Neural cell (in vitro differentiated cells): ENCODE data around the gene ARHGEF26. TPM values are rescaled to one million over a fixed set of nuclear protein-coding genes. Genes with fewer than 3 reads are reported as not detected.

Source experiments
- H2AFZ ChIP-seq: fragments of 200-600, 300-800 bp; sonication (generic), shearing (Covaris generic); 2 replicates; pipeline ENCODE4 v1.6.0; 2014; ENCODE audit warnings: low read depth, mild to moderate bottlenecking, antibody characterized with exemption, low read length, moderate library complexity
- H3F3A ChIP-seq: fragments of 200-600 bp; shearing (Covaris generic); 2 replicates; pipeline ENCODE4 v1.6.1; 2016; ENCODE audit warnings: mild to moderate bottlenecking, moderate library complexity, mixed read lengths, antibody characterized with exemption, low read length; ENCODE audit not compliant: insufficient read depth, poor library complexity, severe bottlenecking
- H3K27ac ChIP-seq: fragments of 200-600, 300-800 bp; sonication (generic), shearing (Covaris generic); 2 replicates; pipeline ENCODE4 v1.5.1; 2014; ENCODE audit warnings: mild to moderate bottlenecking, low read length, moderate library complexity
- H3K27me3 ChIP-seq: fragments of 300-800, 200-600 bp; sonication (generic), shearing (Covaris generic); 2 replicates; pipeline ENCODE4 v1.6.0; 2014; ENCODE audit warnings: mild to moderate bottlenecking, low read depth, low read length, moderate library complexity; ENCODE audit not compliant: insufficient read depth
- H3K36me3 ChIP-seq: fragments of 300-800, 200-600 bp; sonication (generic), shearing (Covaris generic); 2 replicates; pipeline ENCODE4 v1.5.1; 2014; ENCODE audit warnings: mild to moderate bottlenecking, antibody characterized with exemption, low read length, moderate library complexity; ENCODE audit not compliant: insufficient read depth
- H3K4me2 ChIP-seq: fragments of 300-800, 200-600 bp; sonication (generic), shearing (Covaris generic); 2 replicates; pipeline ENCODE4 v1.6.0; 2014; ENCODE audit warnings: mild to moderate bottlenecking, low read length
- H3K4me3 ChIP-seq: fragments of 300-800, 200-600 bp; sonication (generic), shearing (Covaris generic); 2 replicates; pipeline ENCODE4 v1.5.1; 2014; ENCODE audit warnings: mild to moderate bottlenecking, low read length, moderate library complexity
- H3K79me2 ChIP-seq: fragments of 200-600 bp; shearing (Covaris generic); replicated peaks from 2 replicates; pipeline ENCODE4 v1.6.0; 2014; ENCODE audit warnings: mild to moderate bottlenecking, low read length, moderate library complexity; ENCODE audit not compliant: insufficient read depth
- H3K9ac ChIP-seq: fragments of 300-800, 200-600 bp; sonication (generic), shearing (Covaris generic); 2 replicates; pipeline ENCODE4 v1.6.1; 2016; ENCODE audit warnings: mild to moderate bottlenecking, low read length, mixed read lengths
- H3K9me2 ChIP-seq: fragments of 200-600 bp; shearing (Covaris generic); 2 replicates; pipeline ENCODE4 v1.6.1; 2016; ENCODE audit warnings: mild to moderate bottlenecking, low read length, mixed read lengths; ENCODE audit not compliant: insufficient read depth
- H3K9me3 ChIP-seq: fragments of 200-600, 300-800 bp; sonication (generic), shearing (Covaris generic); 2 replicates; pipeline ENCODE4 v1.6.1; 2016; ENCODE audit warnings: mild to moderate bottlenecking, mixed run types, low read length, moderate library complexity, mixed read lengths
- H4K20me1 ChIP-seq: fragments of 200-600 bp; shearing (Covaris generic); 2 replicates; pipeline ENCODE4 v1.6.1; 2016; ENCODE audit warnings: mild to moderate bottlenecking, mixed run types; ENCODE audit not compliant: insufficient read depth
- CTCF ChIP-seq: fragments of 450-650 bp; IDR thresholded peaks from 2 replicates; pipeline ENCODE4 v1.5.1; 2014; ENCODE audit warnings: antibody characterized with exemption, mild to moderate bottlenecking, moderate library complexity; ENCODE audit not compliant: poor library complexity, severe bottlenecking
- EP300 ChIP-seq: fragments of 450-650 bp; conservative IDR thresholded peaks from 2 replicates; pipeline ENCODE4 v1.6.1; 2014; ENCODE audit warnings: antibody characterized with exemption, mild to moderate bottlenecking, moderate library complexity; ENCODE audit not compliant: poor library complexity, severe bottlenecking
- EZH2 ChIP-seq: fragments of 200-600, 300-800 bp; shearing (Covaris generic), sonication (generic); IDR thresholded peaks from 2 replicates; pipeline ENCODE4 v1.6.1; 2014; ENCODE audit warnings: antibody characterized with exemption, low read length, borderline replicate concordance, mild to moderate bottlenecking; ENCODE audit not compliant: insufficient read depth, poor library complexity, severe bottlenecking
- MXI1 ChIP-seq: fragments of 450-650 bp; conservative IDR thresholded peaks from 2 replicates; pipeline ENCODE4 v1.6.1; 2014; ENCODE audit warnings: antibody characterized with exemption, mild to moderate bottlenecking; ENCODE audit not compliant: poor library complexity, severe bottlenecking
- POLR2AphosphoS5 ChIP-seq: IDR thresholded peaks from 2 replicates; pipeline ENCODE4 v1.6.1; 2012
- RAD21 ChIP-seq: fragments of 450-650 bp; conservative IDR thresholded peaks from 2 replicates; pipeline ENCODE4 v1.6.1; 2014; ENCODE audit warnings: antibody characterized with exemption, mild to moderate bottlenecking, moderate library complexity
- REST ChIP-seq: IDR thresholded peaks from 2 replicates; pipeline ENCODE4 v1.6.1; 2012; ENCODE audit warnings: borderline replicate concordance
- SMC3 ChIP-seq: fragments of 450-650 bp; conservative IDR thresholded peaks from 2 replicates; pipeline ENCODE4 v1.6.1; 2014; ENCODE audit warnings: antibody characterized with exemption, mild to moderate bottlenecking, moderate library complexity; ENCODE audit not compliant: poor library complexity
- TAF1 ChIP-seq: IDR thresholded peaks from 2 replicates; pipeline ENCODE4 v1.6.1; 2012; ENCODE audit warnings: low read depth
- polyA plus RNA-seq: library from polyadenylated mRNA; depleted of rRNA; stranded (reverse); fragments of >200 nt; gene quantifications from 2 replicates; pipeline ENCODE4 v1.2.3, GENCODE V29; 2014

The ARHGEF26 gene
- polyA plus RNA-seq, 1 donor from 2014 or later = 5.7 TPM

DNA sequence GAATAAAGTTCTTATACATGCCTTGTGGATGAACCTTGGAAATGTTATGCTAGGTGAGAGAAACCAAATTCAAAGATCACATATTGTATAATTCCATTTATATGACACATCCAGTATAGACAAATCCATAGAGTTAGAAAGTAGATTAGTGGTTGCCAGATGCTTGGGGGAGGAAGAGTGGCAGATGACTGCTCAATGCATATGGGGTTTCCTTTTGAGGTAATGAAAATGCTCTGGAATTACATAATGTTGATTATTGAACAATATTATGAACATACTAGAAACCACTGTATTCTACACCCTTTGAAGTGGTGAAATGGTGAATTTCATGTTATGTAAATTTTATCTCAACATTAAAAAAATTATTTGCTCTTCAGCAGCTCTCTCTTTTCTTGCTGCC is 102.3 kb downstream of the ARHGEF26 start (continued):
- TF ChIP-seq TAF1 (no peak), EZH2 (no peak)

DNA sequence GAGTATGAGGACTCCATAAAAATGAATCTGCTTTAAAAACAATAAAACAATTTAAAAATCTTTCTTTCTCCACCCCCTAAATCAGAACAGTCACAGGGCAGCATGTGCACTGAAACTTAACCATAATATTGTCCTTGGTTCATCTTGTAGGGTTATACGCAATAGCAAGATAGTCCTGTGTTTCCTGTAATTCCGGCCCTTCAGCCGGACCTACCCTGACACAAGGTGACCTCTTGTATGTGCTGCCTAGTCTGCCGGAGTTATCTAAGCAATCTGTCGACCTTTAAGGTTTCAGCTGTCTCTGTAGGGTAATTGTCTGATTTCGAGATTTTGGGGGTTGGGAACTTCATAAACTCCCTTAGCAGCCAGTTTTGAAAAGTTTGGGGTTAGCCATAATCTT is 103.2 kb downstream of the ARHGEF26 start:
- Histone ChIP-seq H3K9ac (no peak overlapping the region), H3K9me2 (no peaks in the 10 kb centered on the region), H3K27me3 (no peaks in the 10 kb centered on the region), H3K79me2 (no peaks in the 10 kb centered on the region), H3K36me3 (no peaks in the 10 kb centered on the region), H3K27ac (no peak overlapping the region), H3F3A (no peaks in the 10 kb centered on the region), H4K20me1 (no peaks in the 10 kb centered on the region), H2AFZ (no peak overlapping the region), H3K9me3 (no peaks in the 10 kb centered on the region), H3K4me2 (no peak overlapping the region), H3K4me3 (no peak overlapping the region)
- TF ChIP-seq SMC3 (no peak), EZH2 (no peak), CTCF (no peak)

DNA sequence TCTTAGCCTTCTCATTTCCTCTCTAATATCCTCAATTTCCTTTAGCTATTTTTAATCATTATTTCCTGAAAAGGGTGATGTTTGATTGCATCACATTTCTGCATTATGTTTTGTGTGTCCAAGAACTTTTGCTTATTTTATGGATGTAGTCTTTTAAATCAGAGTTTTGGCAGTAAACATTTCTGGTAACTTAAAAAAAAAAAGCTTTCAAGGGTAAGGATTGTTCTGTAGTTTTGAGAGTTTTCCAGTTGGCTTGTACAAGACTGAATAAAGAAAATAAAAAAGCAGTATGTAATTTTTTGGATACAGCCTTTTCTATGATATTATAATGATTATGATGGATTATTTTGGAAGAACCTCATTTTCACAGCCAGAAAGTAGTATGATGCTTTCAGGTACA is 103.7 kb downstream of the ARHGEF26 start:
- no peaks in the 10 kb centered on the region for H3K27me3 ChIP-seq
- no peaks in the 10 kb centered on the region for H3K9me3 ChIP-seq
- H3K4me3 ChIP-seq = no peak overlapping the region
- H3K4me2 ChIP-seq = no peak overlapping the region
- H2AFZ ChIP-seq = no peak overlapping the region
- H3K79me2 ChIP-seq = no peaks in the 10 kb centered on the region
- no peak overlapping the region for H3K27ac ChIP-seq
- H4K20me1 ChIP-seq = no peaks in the 10 kb centered on the region
- TF ChIP-seq SMC3 = no peak
- TF ChIP-seq POLR2AphosphoS5 = no peak
- TF ChIP-seq TAF1 = no peak
- no peak for TF ChIP-seq EP300
- no peak for TF ChIP-seq CTCF
- TF ChIP-seq EZH2 = no peak
- no peak for TF ChIP-seq MXI1
- no peak for TF ChIP-seq REST
- TF ChIP-seq RAD21 = no peak
- H3F3A ChIP-seq = no peaks in the 10 kb centered on the region
- H3K9me2 ChIP-seq = no peaks in the 10 kb centered on the region
- H3K36me3 ChIP-seq = no peaks in the 10 kb centered on the region
- H3K9ac ChIP-seq = no peak overlapping the region
